Measurements from ENCODE around the gene TMPRSS4. TPM values are rescaled to one million over a fixed set of nuclear protein-coding genes. Genes with fewer than 3 reads are reported as not detected.

TMPRSS4 gene
- total RNA-seq, 6 experiments from 2014 or later = 0.35 to 0.51 TPM; not detected in 4

DNA sequence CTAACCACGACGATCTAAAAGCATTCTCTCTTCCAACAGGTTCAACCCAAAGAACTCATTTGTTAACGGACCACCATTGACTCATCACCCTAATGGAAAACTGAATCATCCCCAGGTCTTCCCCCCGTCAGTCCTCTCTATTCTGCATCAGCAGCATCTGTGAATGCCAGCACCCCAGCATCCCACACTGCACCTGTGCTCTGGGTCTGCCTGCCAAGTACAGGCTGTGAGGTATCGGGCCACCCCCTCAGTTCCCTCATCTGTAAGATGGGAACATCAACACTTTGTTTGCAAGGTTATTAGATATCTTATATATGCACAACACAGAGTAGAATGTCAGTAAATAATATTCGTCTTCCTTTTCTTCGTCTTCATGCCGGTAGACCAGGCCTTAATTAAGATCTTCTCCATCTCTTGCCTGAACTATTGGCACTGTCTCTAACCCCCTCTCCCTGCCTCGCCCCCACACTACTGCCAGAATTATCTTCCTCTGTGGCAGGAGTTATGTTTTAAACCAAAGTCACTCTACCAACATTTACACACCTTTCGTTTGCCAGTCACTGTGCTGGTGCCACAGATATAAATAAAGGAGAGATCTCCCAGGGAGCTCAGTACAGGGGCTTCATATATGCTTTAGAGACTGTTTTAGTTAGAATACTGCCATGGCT is 7.8 kb upstream of the TMPRSS4 start:
- no peak overlapping the region for H3K4me3 ChIP-seq
- no peak for ATAC-seq
- TF ChIP-seq CTCF (IDR thresholded peaks at IDR 0.05) (no peak), POLR2A (IDR thresholded peaks at IDR 0.05) (no peak)
- DNase-seq = no peak
- no peaks in the 10 kb centered on the region for H3K4me1 ChIP-seq
- WGBS (ENCODE audit: insufficient coverage, low coverage, low lambda C conversion rate, missing lambda C conversion rate) = 80% methylated on average over 5 of the region's 10 CpGs
- H3K9me3 ChIP-seq = no peaks in the 10 kb centered on the region
- no peaks in the 10 kb centered on the region for H3K27me3 ChIP-seq
- H3K36me3 ChIP-seq = no peaks in the 10 kb centered on the region
- intact Hi-C loops (cut with DNase I) = no loop called here
- H3K27ac ChIP-seq = no peak overlapping the region

- Histone ChIP-seq H3K27me3 (no peaks in the 10 kb centered on the region), H3K27ac (no peak overlapping the region), H3K4me1 (no peaks in the 10 kb centered on the region), H3K36me3 (no peaks in the 10 kb centered on the region), H3K9me3 (no peaks in the 10 kb centered on the region), H3K4me3 (no peak overlapping the region)
- intact Hi-C loops (cut with DNase I) = no loop called here
- ATAC-seq (no peak), DNase-seq (no peak)
- TF ChIP-seq CTCF (IDR thresholded peaks at IDR 0.05) (no peak), POLR2A (IDR thresholded peaks at IDR 0.05) (no peak)
- WGBS (ENCODE audit: insufficient coverage, low coverage, low lambda C conversion rate, missing lambda C conversion rate) = 73% methylated on average over 2 of the region's 3 CpGs
These were observed 5.4 kb upstream of the TMPRSS4 start for GRCh38 chr11:118071416-118072030.

DNA sequence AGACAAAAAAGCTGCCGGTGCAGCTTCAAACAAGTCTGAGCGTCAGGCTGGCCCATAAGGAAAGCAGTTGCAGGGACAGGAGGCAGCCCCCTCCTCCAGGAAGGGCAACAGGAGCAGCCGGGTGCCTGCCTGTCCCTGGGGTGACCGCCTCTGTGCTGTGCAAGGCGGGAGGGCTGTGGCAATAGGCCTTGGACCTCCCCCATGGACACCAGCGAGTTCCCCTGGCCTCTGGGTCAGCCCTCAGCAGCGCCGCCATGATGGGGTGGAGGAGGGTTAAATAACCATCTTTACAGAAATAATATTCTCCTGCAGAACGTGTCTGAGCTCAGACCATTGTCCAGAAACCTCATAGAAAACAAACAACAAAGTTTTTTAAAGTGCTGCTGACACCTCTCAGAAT is 3.3 kb upstream of the TMPRSS4 start:
- Histone ChIP-seq H3K9me3 (no peaks in the 10 kb centered on the region), H3K36me3 (no peaks in the 10 kb centered on the region), H3K27me3 (no peaks in the 10 kb centered on the region), H3K4me1 (no peaks in the 10 kb centered on the region), H3K27ac (no peak overlapping the region), H3K4me3 (no peak overlapping the region)
- intact Hi-C loops (cut with DNase I) = no loop called here
- ATAC-seq (no peak), DNase-seq (no peak)
- no peak for TF ChIP-seq CTCF (IDR thresholded peaks at IDR 0.05)
- no peak for TF ChIP-seq POLR2A (IDR thresholded peaks at IDR 0.05)
- 85% methylated on average over 4 of the region's 9 CpGs for whole genome bisulfite sequencing (ENCODE audit: insufficient coverage, low coverage, low lambda C conversion rate, missing lambda C conversion rate)

DNA sequence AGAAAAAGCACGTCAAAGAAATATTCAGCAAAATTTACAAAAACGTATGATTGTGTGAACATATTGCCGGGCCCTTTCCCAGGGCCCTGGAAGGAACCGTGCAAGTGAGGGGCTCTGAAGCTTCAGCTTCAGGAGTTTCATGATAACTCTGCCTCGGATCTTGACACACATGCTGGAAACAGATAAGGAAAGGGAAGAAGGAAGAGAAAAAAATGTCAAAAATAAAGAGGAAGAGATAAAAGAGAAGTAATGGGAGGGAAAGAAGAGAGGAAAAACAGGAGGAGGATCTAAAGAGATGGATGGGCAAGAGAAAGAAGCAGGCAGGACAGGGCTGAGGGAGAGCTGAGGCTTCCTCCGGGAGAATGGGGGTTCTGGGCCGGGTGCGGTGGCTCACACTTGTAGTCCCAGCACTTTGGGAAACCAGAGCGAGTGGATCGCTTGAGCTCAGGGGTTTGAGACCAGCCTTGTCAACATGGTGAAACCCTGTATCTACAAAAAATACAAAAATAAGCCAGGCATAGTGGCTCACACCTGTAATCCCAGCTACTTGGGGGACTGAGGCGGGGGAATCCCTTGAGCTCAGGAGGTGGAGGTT is 2.7 kb upstream of the TMPRSS4 start:
- WGBS (ENCODE audit: insufficient coverage, low coverage, low lambda C conversion rate, missing lambda C conversion rate) = 64% methylated on average over 10 of the region's 11 CpGs
- intact Hi-C loops (cut with DNase I) = no loop called here
- no peak for TF ChIP-seq POLR2A (IDR thresholded peaks at IDR 0.05)
- TF ChIP-seq CTCF (IDR thresholded peaks at IDR 0.05) = no peak
- H3K27me3 ChIP-seq = no peaks in the 10 kb centered on the region
- no peaks in the 10 kb centered on the region for H3K9me3 ChIP-seq
- no peaks in the 10 kb centered on the region for H3K4me1 ChIP-seq
- ATAC-seq (no peak), DNase-seq (no peak)
- no peaks in the 10 kb centered on the region for H3K36me3 ChIP-seq
- no peak overlapping the region for H3K27ac ChIP-seq
- H3K4me3 ChIP-seq = no peak overlapping the region

Measured in right lobe of liver (tissue), 6 donors.